Sigmoid colon (tissue), 7 donors: ENCODE results near the gene ZFP37. TPM values are rescaled to one million over a fixed set of nuclear protein-coding genes. Genes with fewer than 3 reads are reported as not detected.

Source experiments
- DNase-seq: peaks from one replicate; pipeline ENCODE4 v3.0.0-alpha.2; 2019
- H3K27ac ChIP-seq, 4 donors: fragments of 200-600 bp; sonication (generic); one replicate each; pipeline ENCODE4 v1.5.1; 2016 to 2019; ENCODE audit warnings: mild to moderate bottlenecking in 1 of 4
- H3K27me3 ChIP-seq, 3 donors: fragments of 200-600 bp; sonication (generic); one replicate each; pipeline ENCODE4 v1.5.1; 2019; ENCODE audit warnings: mild to moderate bottlenecking in 1 of 3
- H3K36me3 ChIP-seq, 4 donors: fragments of 200-600 bp; sonication (generic); one replicate each; pipeline ENCODE4 v1.5.1; 2016 to 2019
- H3K4me1 ChIP-seq, 4 donors: fragments of 200-600 bp; sonication (generic); one replicate each; pipeline ENCODE4 v1.5.1; 2017 to 2019
- H3K4me3 ChIP-seq, 4 donors: fragments of 200-600 bp; sonication (generic); one replicate each; pipeline ENCODE4 v1.5.1; 2017 to 2019; ENCODE audit warnings: mild to moderate bottlenecking in 2 of 4, moderate library complexity in 1 of 4
- H3K9me3 ChIP-seq, 4 donors: fragments of 200-600 bp in 3 of 4; sonication (generic) in 3 of 4; one replicate each; pipeline versions ENCODE4 v1.5.1 to v1.6.1; 2013 to 2019
- CTCF ChIP-seq, 4 experiments: fragments of 450-650 bp in 3 of 4; fragments of 200-600 bp in 1 of 4; IDR thresholded peaks; one replicate each; pipeline ENCODE4 v1.5.1; 2016 to 2019; ENCODE audit warnings: antibody characterized with exemption in 4 of 4, mild to moderate bottlenecking in 3 of 4, moderate library complexity in 2 of 4
- EP300 ChIP-seq, 4 donors: sonication (generic); formaldehyde crosslinking; IDR thresholded peaks; one replicate each; pipeline ENCODE4 v1.6.1; 2017; ENCODE audit warnings: antibody characterized with exemption in 4 of 4
- POLR2A ChIP-seq, 2 donors: fragments of 450-650 bp; IDR thresholded peaks; one replicate each; pipeline ENCODE4 v1.6.1; 2016; ENCODE audit warnings: antibody characterized with exemption in 2 of 2, mild to moderate bottlenecking in 2 of 2, moderate library complexity in 2 of 2
- POLR2AphosphoS5 ChIP-seq, 4 donors: sonication (generic); formaldehyde crosslinking; IDR thresholded peaks; one replicate each; pipeline ENCODE4 v1.6.1; 2017; ENCODE audit warnings: antibody characterized with exemption in 4 of 4
- WGBS, 2 donors: extraction: QIAGEN DNeasy Blood & Tissue Kit; methylation state at CpG; one replicate each; pipeline ENCODE4 v1.1.7; 2013; 5-methylcytosine and 5-hydroxymethylcytosine counted together
- intact Hi-C: fragments of 100-400 bp; cut with DNase I; formaldehyde crosslinking; loops from one replicate; pipeline ENCODE4 v1.15.1; 2023
- polyA plus RNA-seq, 3 donors: library from polyadenylated mRNA; stranded (reverse); fragments of 200-250 nt; gene quantifications; one replicate each; pipeline ENCODE4 v1.2.3, GENCODE V29; 2013
- total RNA-seq, 4 donors: library from RNA; depleted of rRNA; stranded (reverse); fragments of >200 nt; gene quantifications; one replicate each; pipeline ENCODE4 v1.1.0, GENCODE V29; 2016
- donor health status: healthy with polysubstance abuse.
- donor health status: Bipolar disorder and iron deficiency.
- donor health status: healthy.

Gene ZFP37
- total and polyA plus RNA-seq, 7 donors, result 0.60 to 7.4 (median 3.6) TPM; not detected in 1

- no peak within 1 kb of the TSS for H3K27ac ChIP-seq
- TF ChIP-seq POLR2A (IDR thresholded peaks at IDR 0.05), result no peak
- intact Hi-C loops, result no loop called here
- 5 to 16% methylated on average over 30 of the region's 30 CpGs for WGBS, 2 donors
- H3K27me3 ChIP-seq, result no peaks in the 10 kb centered on the region
- H3K4me1 ChIP-seq, result no peaks in the 10 kb centered on the region
- H3K9me3 ChIP-seq, result peaks cover 0 to 11% (median 7%) of the 10 kb centered on the region in 4 donors
- H3K4me3 ChIP-seq, result peak within 1 kb of the TSS; percentile 21 to 37 (median 29)
- peaks cover 0 to 4% (median 0%) of the 10 kb centered on the region in 4 donors for H3K36me3 ChIP-seq
- peak; percentile 68 for DNase-seq
Observed at GRCh38 chr9:113011911-113012381, 44.6 kb downstream of the ZFP37 start, which contains the start of gene ZNF883. Gene ZNF883, minus strand, starts transcription at chr9:113012192.

- DNase-seq, result no peak
- Histone ChIP-seq H3K4me3 (no peak overlapping the region), H3K36me3 (peaks cover 0 to 15% (median 6%) of the 10 kb centered on the region in 4 donors), H3K27ac (no peak overlapping the region), H3K9me3 (peaks cover 0 to 26% (median 5%) of the 10 kb centered on the region in 4 donors), H3K27me3 (no peaks in the 10 kb centered on the region), H3K4me1 (no peaks in the 10 kb centered on the region)
- 10 to 68% methylated on average over 1 of the region's 1 CpG for WGBS, 2 donors
- TF ChIP-seq EP300 (IDR thresholded peaks at IDR 0.05) (no peak), POLR2AphosphoS5 (IDR thresholded peaks at IDR 0.05) (no peak), CTCF (IDR thresholded peaks at IDR 0.05) (no peak), POLR2A (IDR thresholded peaks at IDR 0.05) (no peak)
- intact Hi-C loops, result no loop called here
Observed at GRCh38 chr9:113005777-113006176, 50.7 kb downstream of the ZFP37 start.

GRCh38 chr9:112997236-112997941 is 59.1 kb downstream of the ZFP37 start:
- H3K9me3 ChIP-seq, result peaks cover 28 to 76% (median 38%) of the 10 kb centered on the region in 4 donors
- H3K27ac ChIP-seq, result no peak overlapping the region
- H3K36me3 ChIP-seq, result peaks cover 8 to 35% (median 17%) of the 10 kb centered on the region in 4 donors
- DNase-seq, result no peak
- no peaks in the 10 kb centered on the region for H3K4me1 ChIP-seq
- no peaks in the 10 kb centered on the region for H3K27me3 ChIP-seq
- no peak overlapping the region for H3K4me3 ChIP-seq
- TF ChIP-seq POLR2A (IDR thresholded peaks at IDR 0.05) (no peak), POLR2AphosphoS5 (IDR thresholded peaks at IDR 0.05) (no peak), EP300 (IDR thresholded peaks at IDR 0.05) (no peak)
- intact Hi-C loops, result loop anchor here (10.0 kb wide), 1 partner anchor 47 kb away; no protein-coding TSS in a partner anchor
- 93 to 94% methylated on average over 8 of the region's 8 CpGs for WGBS, 2 donors

Other genes with a start within 250 kb of the ZFP37 start
- gene SLC46A2, start 165.8 kb downstream of the ZFP37 start, total RNA-seq, result under 1 TPM in 1 of 4 donors, not detected in 3; 0.36 TPM
- under 1 TPM in 1 of 3 donors, not detected in 2; 0.07 TPM for gene SLC46A2, start 165.8 kb downstream of the ZFP37 start, polyA plus RNA-seq
- gene ZNF883, start 44.5 kb downstream of the ZFP37 start, total RNA-seq, result 1 to 10 TPM in 3 of 4 donors, under 1 TPM in 1; 0.54 to 3.0 (median 2.2) TPM
- under 1 TPM in 2 of 3 donors, not detected in 1; 0.69 to 0.96 TPM for gene ZNF883, start 44.5 kb downstream of the ZFP37 start, polyA plus RNA-seq
- gene SLC31A2, start 94.3 kb upstream of the ZFP37 start, total RNA-seq, result 10 to 100 TPM in 2 of 4 donors, 1 to 10 TPM in 2; 4.5 to 12.5 (median 7.7) TPM
- 10 to 100 TPM; 10.8 to 19.9 (median 13.0) TPM for gene SLC31A2, start 94.3 kb upstream of the ZFP37 start, polyA plus RNA-seq
- gene FKBP15, start 164.6 kb upstream of the ZFP37 start, total RNA-seq, result 10 to 100 TPM; 18.8 to 22.5 (median 20.9) TPM
- gene FKBP15, start 164.6 kb upstream of the ZFP37 start, polyA plus RNA-seq, result 10 to 100 TPM in 1 of 3 donors, 1 to 10 TPM in 2; 7.2 to 16.5 (median 9.5) TPM
- gene SLC31A1, start 164.8 kb upstream of the ZFP37 start, total RNA-seq, result 1 to 10 TPM; 7.1 to 9.6 (median 8.6) TPM
- gene SLC31A1, start 164.8 kb upstream of the ZFP37 start, polyA plus RNA-seq, result 10 to 100 TPM in 2 of 3 donors, 1 to 10 TPM in 1; 4.2 to 28.0 (median 12.0) TPM
- 10 to 100 TPM; 57.1 to 71.7 (median 66.2) TPM for gene CDC26, start 218.8 kb upstream of the ZFP37 start, total RNA-seq
- gene CDC26, start 218.8 kb upstream of the ZFP37 start, polyA plus RNA-seq, result 10 to 100 TPM; 33.8 to 74.5 (median 64.5) TPM
- gene PRPF4, start 218.9 kb upstream of the ZFP37 start, total RNA-seq, result 10 to 100 TPM; 12.7 to 21.4 (median 14.1) TPM
- 10 to 100 TPM in 1 of 3 donors, 1 to 10 TPM in 2; 7.9 to 15.5 (median 9.0) TPM for gene PRPF4, start 218.9 kb upstream of the ZFP37 start, polyA plus RNA-seq
- gene RNF183, start 246.7 kb upstream of the ZFP37 start, total RNA-seq, result not detected
- 1 to 10 TPM in 1 of 3 donors, not detected in 2; 2.3 TPM for gene RNF183, start 246.7 kb upstream of the ZFP37 start, polyA plus RNA-seq